Bronchial epithelial cell (primary cell): ENCODE data around the gene PHKG1. TPM values are rescaled to one million over a fixed set of nuclear protein-coding genes. Genes with fewer than 3 reads are reported as not detected.
"Not testable (repeated sequence)": the region's sequence is repeated elsewhere in the genome, so short reads cannot be mapped to it uniquely, and the experiment has no call there.

Source experiments
- DNase-seq: peaks from one replicate; pipeline ENCODE4 v3.0.0-alpha.2; 2010; ENCODE audit warnings: low read depth
- FAIRE-seq: peaks from 2 replicates; lab custom pipeline; 2011; peaks lifted over from hg19 to GRCh38; lab: Jason Lieb, UNC
- H3K27me3 ChIP-seq: 2 replicates; pipeline ENCODE4 v1.5.1; 2011; ENCODE audit warnings: low read length; ENCODE audit not compliant: control insufficient read depth, insufficient read depth
- H3K36me3 ChIP-seq: 2 replicates; pipeline ENCODE4 v1.5.1; 2011; ENCODE audit warnings: low read length; ENCODE audit not compliant: control insufficient read depth, insufficient read depth
- H3K4me3 ChIP-seq: 2 replicates; pipeline ENCODE4 v1.5.1; 2011; ENCODE audit warnings: mild to moderate bottlenecking, low read depth, low read length, control low read depth
- CTCF ChIP-seq: IDR thresholded peaks from 2 replicates; pipeline ENCODE4 v1.5.1; 2011; ENCODE audit warnings: mild to moderate bottlenecking, moderate library complexity, low read length, control low read depth, inconsistent platforms; ENCODE audit not compliant: insufficient read depth, severe bottlenecking
- total RNA-seq: library from RNA; depleted of rRNA; stranded (reverse); fragments of >200 nt; gene quantifications from 2 replicates; pipeline ENCODE4 v1.2.1, GENCODE V29; 2014

PHKG1 gene
- total RNA-seq, 1 donor from 2014 or later, result 0.26 TPM

DNA sequence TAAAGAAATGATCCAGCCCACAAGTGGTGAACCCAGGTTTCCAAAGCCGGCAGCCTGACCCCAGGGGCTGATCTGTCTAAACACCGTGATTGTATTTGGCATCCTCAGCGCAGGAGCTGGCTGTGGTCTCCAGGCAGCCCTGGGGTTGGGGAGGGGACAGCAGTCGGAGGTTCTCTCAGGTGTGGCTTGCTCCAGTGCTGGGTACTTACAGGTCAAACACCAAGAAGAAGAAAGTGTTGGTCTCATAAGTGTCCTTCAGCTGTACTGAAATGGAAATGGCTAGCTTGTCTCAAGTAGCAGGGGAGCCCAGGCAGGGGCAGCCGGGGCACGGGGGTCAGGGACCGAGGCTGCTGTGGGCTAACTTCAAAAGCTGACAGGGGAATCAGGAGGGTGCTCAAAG is 6.0 kb downstream of the PHKG1 start:
- Histone ChIP-seq H3K36me3 (peaks cover 7% of the 10 kb centered on the region), H3K27me3 (no peaks in the 10 kb centered on the region), H3K4me3 (no peak overlapping the region)
- no peak for TF ChIP-seq CTCF
- no peak for DNase-seq
- no peak for FAIRE-seq

DNA sequence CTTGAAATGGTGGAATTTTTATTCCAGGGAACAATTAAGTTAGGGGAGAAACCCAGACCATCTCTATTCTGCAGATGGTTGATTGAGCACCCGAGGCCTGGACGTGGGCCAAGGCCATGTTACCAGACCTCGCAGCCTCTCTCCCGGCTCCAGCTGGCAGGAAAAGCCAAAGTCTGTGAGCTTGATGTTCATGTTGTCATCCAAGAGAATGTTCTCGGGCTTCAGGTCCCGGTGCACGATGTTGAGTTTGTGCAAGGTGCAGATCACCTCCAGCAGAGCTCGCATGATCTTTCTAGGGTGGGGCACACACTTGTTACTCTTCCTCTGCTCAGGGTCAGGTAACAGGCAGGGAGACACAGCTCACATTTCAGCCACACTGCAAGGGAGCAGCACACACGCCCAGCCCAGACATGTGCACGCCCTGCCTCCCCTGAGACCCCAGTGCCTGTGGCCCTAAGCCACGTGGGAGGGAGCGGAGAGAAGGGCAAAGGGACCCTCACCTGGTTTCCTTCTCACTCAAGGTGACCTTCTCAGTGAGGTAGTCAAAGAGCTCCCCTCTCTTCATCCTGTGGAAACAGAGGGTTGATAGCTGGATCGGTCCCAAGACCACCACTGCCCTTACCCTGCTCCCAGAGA is 9.5 kb downstream of the PHKG1 start:
- peaks cover 19% of the 10 kb centered on the region for H3K36me3 ChIP-seq
- H3K27me3 ChIP-seq, result no peaks in the 10 kb centered on the region
- H3K4me3 ChIP-seq, result no peak overlapping the region
- no peak for FAIRE-seq
- DNase-seq, result no peak
- no peak for TF ChIP-seq CTCF

- H3K4me3 ChIP-seq, result no peak overlapping the region
- no peak for TF ChIP-seq CTCF
- FAIRE-seq (no peak), DNase-seq (no peak)
- H3K36me3 ChIP-seq, result peaks cover 22% of the 10 kb centered on the region
- H3K27me3 ChIP-seq, result no peaks in the 10 kb centered on the region
Observed at GRCh38 chr7:56081626-56082340, 11.0 kb downstream of the PHKG1 start.

DNA sequence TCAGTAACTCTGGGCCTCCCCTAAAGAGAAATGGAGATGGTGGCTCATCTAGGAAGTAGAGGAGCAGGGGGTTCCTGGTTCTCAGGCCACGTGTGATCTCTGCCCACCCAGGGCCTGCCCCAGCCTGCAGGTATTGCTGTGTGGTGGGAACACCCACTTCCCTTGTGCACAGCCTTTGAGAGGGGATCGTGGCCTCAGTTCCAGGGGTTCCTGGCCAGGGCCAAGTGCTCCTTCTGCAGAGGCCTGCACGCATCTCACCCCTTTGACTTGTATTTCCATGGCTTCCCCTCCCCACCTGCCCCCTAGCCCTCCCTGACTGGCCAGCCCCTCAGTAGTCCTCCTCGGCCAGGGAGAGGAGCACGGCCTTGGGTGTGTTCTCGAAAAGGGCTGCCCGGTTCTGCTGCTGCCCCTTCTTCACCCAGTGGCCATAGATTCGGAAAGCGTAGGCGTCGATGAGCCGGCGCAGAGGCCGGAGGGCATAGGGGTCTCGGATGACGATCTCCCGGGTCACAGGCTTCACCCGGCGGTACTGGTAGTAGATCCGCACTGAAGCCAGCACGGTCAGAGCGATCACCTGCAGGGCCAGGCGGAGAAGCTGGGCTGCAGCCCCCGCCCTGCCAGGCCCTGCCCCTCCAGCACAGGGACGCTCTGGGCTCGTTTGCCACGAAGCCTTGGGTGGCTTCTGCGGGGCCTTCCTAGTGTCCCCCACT is 11.9 kb downstream of the PHKG1 start:
- not testable (repeated sequence) for DNase-seq, FAIRE-seq, H3K27me3 ChIP-seq, H3K4me3 ChIP-seq
- peaks cover 23% of the 10 kb centered on the region for H3K36me3 ChIP-seq

DNA sequence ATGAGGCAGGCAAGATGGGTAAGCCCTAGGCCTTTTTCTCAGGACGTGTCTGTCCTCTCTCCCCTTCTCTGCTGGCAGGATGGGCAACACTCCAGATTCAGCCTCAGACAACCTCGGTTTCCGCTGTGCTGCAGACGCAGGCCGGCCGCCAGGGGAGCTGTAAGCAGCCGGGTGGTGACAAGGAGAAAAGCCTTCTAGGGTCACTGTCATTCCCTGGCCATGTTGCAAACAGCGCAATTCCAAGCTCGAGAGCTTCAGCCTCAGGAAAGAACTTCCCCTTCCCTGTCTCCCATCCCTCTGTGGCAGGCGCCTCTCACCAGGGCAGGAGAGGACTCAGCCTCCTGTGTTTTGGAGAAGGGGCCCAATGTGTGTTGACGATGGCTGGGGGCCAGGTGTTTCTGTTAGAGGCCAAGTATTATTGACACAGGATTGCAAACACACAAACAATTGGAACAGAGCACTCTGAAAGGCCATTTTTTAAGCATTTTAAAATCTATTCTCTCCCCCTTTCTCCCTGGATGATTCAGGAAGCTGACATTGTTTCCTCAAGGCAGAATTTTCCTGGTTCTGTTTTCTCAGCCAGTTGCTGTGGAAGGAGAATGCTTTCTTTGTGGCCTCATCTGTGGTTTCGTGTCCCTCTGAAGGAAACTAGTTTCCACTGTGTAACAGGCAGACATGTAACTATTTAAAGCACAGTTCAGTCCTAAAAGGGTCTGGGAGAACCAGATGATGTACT is 13.1 kb downstream of the PHKG1 start:
- TF ChIP-seq CTCF, result peak; percentile 80
- Histone ChIP-seq H3K4me3 (no peak overlapping the region), H3K27me3 (no peaks in the 10 kb centered on the region), H3K36me3 (peaks cover 21% of the 10 kb centered on the region)
- DNase-seq (peak; percentile 25), FAIRE-seq (no peak)
